Panc1 (cell line): Measurements from ENCODE around the gene GNAI3.

Experiments
- POLR2AphosphoS5 ChIP-seq: IDR thresholded peaks from 2 replicates; pipeline ENCODE4 v1.6.1; 2012; ENCODE audit warnings: mild to moderate bottlenecking, low read depth, low read length, moderate library complexity
- TF ChIP-seq, protein P1 (sequence below): fragments of 450-650 bp; IDR thresholded peaks from 2 replicates; pipeline ENCODE4 v1.5.1; 2017; ENCODE audit warnings: mild to moderate bottlenecking
- TF ChIP-seq, protein P2 (sequence below), 2 experiments: IDR thresholded peaks; 2 replicates each; pipeline ENCODE4 v1.6.1; 2011 to 2012; ENCODE audit warnings: low read depth in 2 of 2, control low read depth in 1 of 2, low read length in 1 of 2, mild to moderate bottlenecking in 1 of 2, moderate library complexity in 1 of 2; ENCODE audit not compliant: insufficient read depth in 1 of 2

DNA sequence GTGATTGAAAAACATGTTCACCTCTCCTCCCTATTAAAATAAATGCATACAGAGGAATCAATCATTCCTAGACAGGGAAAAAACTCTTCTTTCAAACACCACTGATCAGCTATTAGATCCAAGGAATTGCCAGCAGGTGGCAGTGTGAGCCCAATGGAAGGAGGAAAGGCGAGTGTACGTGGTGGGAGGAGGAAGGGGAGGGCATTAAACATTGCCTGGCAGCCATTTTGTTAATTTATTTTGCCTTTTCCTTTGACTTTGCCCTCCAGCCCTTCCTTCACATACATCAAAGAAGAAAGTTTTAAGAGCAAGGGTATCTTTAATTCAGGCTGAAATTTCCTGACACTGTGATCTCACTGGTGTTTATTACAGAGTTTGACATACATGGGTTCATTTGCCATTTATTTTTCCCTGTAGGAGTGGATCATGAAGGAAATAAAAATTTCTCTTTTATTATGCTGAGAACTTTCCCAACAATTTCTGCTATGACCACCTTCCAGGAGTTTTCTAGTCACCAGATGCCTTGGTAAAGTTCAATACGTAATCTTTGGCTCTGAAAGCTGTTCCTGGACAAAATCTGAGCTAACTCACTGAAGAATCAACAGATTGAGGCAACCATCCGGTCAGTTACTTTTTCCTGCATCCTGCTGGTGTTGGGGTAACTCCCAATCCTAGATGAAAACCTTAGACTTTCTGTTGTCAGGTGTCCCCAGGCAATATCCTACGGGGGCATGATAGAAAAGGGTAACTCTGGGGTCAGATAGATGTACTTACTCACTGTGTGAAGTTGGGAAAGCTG is 1.9 kb upstream of the GNAI3 start:
- peak; percentile 28; the same call in 1 of the 2 replicates for TF ChIP-seq POLR2AphosphoS5
- TF ChIP-seq, protein P1, sequence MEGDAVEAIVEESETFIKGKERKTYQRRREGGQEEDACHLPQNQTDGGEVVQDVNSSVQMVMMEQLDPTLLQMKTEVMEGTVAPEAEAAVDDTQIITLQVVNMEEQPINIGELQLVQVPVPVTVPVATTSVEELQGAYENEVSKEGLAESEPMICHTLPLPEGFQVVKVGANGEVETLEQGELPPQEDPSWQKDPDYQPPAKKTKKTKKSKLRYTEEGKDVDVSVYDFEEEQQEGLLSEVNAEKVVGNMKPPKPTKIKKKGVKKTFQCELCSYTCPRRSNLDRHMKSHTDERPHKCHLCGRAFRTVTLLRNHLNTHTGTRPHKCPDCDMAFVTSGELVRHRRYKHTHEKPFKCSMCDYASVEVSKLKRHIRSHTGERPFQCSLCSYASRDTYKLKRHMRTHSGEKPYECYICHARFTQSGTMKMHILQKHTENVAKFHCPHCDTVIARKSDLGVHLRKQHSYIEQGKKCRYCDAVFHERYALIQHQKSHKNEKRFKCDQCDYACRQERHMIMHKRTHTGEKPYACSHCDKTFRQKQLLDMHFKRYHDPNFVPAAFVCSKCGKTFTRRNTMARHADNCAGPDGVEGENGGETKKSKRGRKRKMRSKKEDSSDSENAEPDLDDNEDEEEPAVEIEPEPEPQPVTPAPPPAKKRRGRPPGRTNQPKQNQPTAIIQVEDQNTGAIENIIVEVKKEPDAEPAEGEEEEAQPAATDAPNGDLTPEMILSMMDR = peak; percentile 82
- TF ChIP-seq, protein P2, sequence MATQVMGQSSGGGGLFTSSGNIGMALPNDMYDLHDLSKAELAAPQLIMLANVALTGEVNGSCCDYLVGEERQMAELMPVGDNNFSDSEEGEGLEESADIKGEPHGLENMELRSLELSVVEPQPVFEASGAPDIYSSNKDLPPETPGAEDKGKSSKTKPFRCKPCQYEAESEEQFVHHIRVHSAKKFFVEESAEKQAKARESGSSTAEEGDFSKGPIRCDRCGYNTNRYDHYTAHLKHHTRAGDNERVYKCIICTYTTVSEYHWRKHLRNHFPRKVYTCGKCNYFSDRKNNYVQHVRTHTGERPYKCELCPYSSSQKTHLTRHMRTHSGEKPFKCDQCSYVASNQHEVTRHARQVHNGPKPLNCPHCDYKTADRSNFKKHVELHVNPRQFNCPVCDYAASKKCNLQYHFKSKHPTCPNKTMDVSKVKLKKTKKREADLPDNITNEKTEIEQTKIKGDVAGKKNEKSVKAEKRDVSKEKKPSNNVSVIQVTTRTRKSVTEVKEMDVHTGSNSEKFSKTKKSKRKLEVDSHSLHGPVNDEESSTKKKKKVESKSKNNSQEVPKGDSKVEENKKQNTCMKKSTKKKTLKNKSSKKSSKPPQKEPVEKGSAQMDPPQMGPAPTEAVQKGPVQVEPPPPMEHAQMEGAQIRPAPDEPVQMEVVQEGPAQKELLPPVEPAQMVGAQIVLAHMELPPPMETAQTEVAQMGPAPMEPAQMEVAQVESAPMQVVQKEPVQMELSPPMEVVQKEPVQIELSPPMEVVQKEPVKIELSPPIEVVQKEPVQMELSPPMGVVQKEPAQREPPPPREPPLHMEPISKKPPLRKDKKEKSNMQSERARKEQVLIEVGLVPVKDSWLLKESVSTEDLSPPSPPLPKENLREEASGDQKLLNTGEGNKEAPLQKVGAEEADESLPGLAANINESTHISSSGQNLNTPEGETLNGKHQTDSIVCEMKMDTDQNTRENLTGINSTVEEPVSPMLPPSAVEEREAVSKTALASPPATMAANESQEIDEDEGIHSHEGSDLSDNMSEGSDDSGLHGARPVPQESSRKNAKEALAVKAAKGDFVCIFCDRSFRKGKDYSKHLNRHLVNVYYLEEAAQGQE (IDR thresholded peaks at IDR 0.05; ENCODE audit: insufficient read depth in 1 of 2, low read depth in 2 of 2, low read length in 1 of 2) = no peak
